K562 (cell line): ENCODE data around the gene GPR21. TPM values are rescaled to one million over a fixed set of nuclear protein-coding genes. Genes with fewer than 3 reads are reported as not detected.

Experiments used
- ATAC-seq: fragments of 200-7000 bp; cut with Tn5 transposase; 3 replicates; pipeline ENCODE4 v1.9.1; 2020; ENCODE audit warnings: moderate library complexity
- BruUV-seq: library from RNA; stranded (reverse); fragments of 400-500 nt; replicated peaks from 2 replicates; lab custom pipeline; 2021; lab: Mats Ljungman, UMichigan
- CTCF ChIA-PET: fragments of 300-600 bp; formaldehyde crosslinking; extraction: SDS; loops from one replicate; lab custom pipeline; 2021; ENCODE audit warnings: low intra/inter-chr PET ratio; lab: Yijun Ruan, JAX
- POLR2A ChIA-PET: fragments of 300-600, 350-650 bp; sonication (Branson Sonifier 250); formaldehyde crosslinking; extraction: SDS; loops from one replicate; lab custom pipeline; 2021; ENCODE audit warnings: antibody characterized with exemption, inconsistent platforms; lab: Yijun Ruan, JAX
- DNase-seq, 4 experiments: peaks; one replicate each; pipeline versions ENCODE4 v3.0.0 to v3.0.0-alpha.2; 2011 to 2018; ENCODE audit warnings: low spot score in 3 of 4, mixed read lengths in 3 of 4; ENCODE audit errors: extremely low read depth in 1 of 4
- FAIRE-seq: peaks from 2 replicates; lab custom pipeline; 2011; peaks lifted over from hg19 to GRCh38; lab: Jason Lieb, UNC
- H2AFZ ChIP-seq: 2 replicates; pipeline ENCODE4 v1.6.0; 2011; ENCODE audit warnings: low read depth, low read length, control low read depth, inconsistent platforms
- H3K27ac ChIP-seq: fragments of 200-600 bp; 3 replicates; pipeline ENCODE4 v1.8.0; 2011; ENCODE audit warnings: low read depth, mild to moderate bottlenecking, control low read depth, inconsistent platforms, low read length, moderate library complexity, mixed read lengths; ENCODE audit errors: extremely low read depth
- H3K27me3 ChIP-seq, 2 experiments: fragments of 300-600 bp in 1 of 2; 2 replicates in 1 of 2; 3 replicates in 1 of 2; pipeline versions ENCODE4 v1.6.0 to v1.8.0; 2011; ENCODE audit warnings: inconsistent platforms in 2 of 2, low read length in 2 of 2, mild to moderate bottlenecking in 1 of 2, mixed read lengths in 1 of 2, moderate library complexity in 1 of 2; ENCODE audit not compliant: control insufficient read depth in 2 of 2, insufficient read depth in 2 of 2
- H3K36me3 ChIP-seq: fragments of 300-600 bp; 3 replicates; pipeline ENCODE4 v1.8.0; 2011; ENCODE audit warnings: mild to moderate bottlenecking, low read length, inconsistent platforms; ENCODE audit not compliant: control insufficient read depth, insufficient read depth
- H3K4me1 ChIP-seq, 2 experiments: fragments of 200-600 bp in 1 of 2; replicated peaks in 1 of 2; 2 replicates in 1 of 2; 3 replicates in 1 of 2; pipeline versions ENCODE4 v1.5.1 to v1.8.0; 2011; ENCODE audit warnings: inconsistent platforms in 2 of 2, low read length in 2 of 2, mild to moderate bottlenecking in 1 of 2, mixed read lengths in 1 of 2, moderate library complexity in 1 of 2; ENCODE audit not compliant: control insufficient read depth in 2 of 2, insufficient read depth in 2 of 2
- H3K4me2 ChIP-seq: 2 replicates; pipeline ENCODE4 v1.6.1; 2011; ENCODE audit warnings: low read length, control low read depth, inconsistent platforms, mixed read lengths; ENCODE audit not compliant: insufficient read depth
- H3K4me3 ChIP-seq: fragments of 200-600 bp; sonication (generic), shearing (Covaris generic); 2 replicates; pipeline ENCODE4 v1.5.1; 2016; ENCODE audit warnings: control low read depth, inconsistent platforms
- H3K79me2 ChIP-seq: fragments of 200-600 bp; 3 replicates; pipeline ENCODE4 v1.8.0; 2011; ENCODE audit warnings: low read length, inconsistent platforms; ENCODE audit not compliant: control insufficient read depth, insufficient read depth
- H3K9ac ChIP-seq, 2 experiments: 2 replicates each; pipeline versions ENCODE4 v1.6.0 to v1.6.1; 2011; ENCODE audit warnings: low read depth in 2 of 2, low read length in 2 of 2, control low read depth in 1 of 2, inconsistent platforms in 1 of 2, mild to moderate bottlenecking in 1 of 2, mixed read lengths in 1 of 2; ENCODE audit not compliant: insufficient read depth in 1 of 2
- H3K9me1 ChIP-seq: one replicate; pipeline ENCODE4 v1.6.0; 2011; ENCODE audit warnings: inconsistent platforms, mild to moderate bottlenecking, low read length, moderate library complexity; ENCODE audit not compliant: control insufficient read depth, insufficient read depth
- H3K9me3 ChIP-seq: replicated peaks from 2 replicates; pipeline ENCODE4 v1.5.1; 2011; ENCODE audit warnings: low read depth, low read length, inconsistent platforms; ENCODE audit not compliant: control insufficient read depth, insufficient read depth
- H4K20me1 ChIP-seq: replicated peaks from 2 replicates; pipeline ENCODE4 v1.6.1; 2011; ENCODE audit warnings: low read length, inconsistent platforms, mixed read lengths; ENCODE audit not compliant: control insufficient read depth, insufficient read depth
- ATF1 ChIP-seq, 2 experiments: fragments of 450-650 bp in 1 of 2; IDR thresholded peaks; 2 replicates each; pipeline ENCODE4 v1.6.1; 2016; ENCODE audit warnings: missing compliant biosample characterization in 1 of 2, missing genetic modification characterization in 1 of 2
- BRD4 ChIP-seq: fragments of 200-600 bp; sonication (generic); IDR thresholded peaks from 2 replicates; pipeline ENCODE4 v1.6.1; 2017; ENCODE audit warnings: inconsistent platforms
- CC2D1A ChIP-seq: fragments of 450-650 bp; IDR thresholded peaks from 2 replicates; pipeline ENCODE4 v1.6.1; 2017; ENCODE audit warnings: mild to moderate bottlenecking
- CREB3L1 ChIP-seq: fragments of 450-650 bp; IDR thresholded peaks from 2 replicates; pipeline ENCODE4 v1.6.1; 2014; ENCODE audit warnings: low read depth, mild to moderate bottlenecking, moderate library complexity, borderline replicate concordance
- CTCFL ChIP-seq: IDR thresholded peaks from 2 replicates; pipeline ENCODE4 v1.6.1; 2011; ENCODE audit warnings: borderline replicate concordance, low read depth, mild to moderate bottlenecking, moderate library complexity, low read length; ENCODE audit not compliant: insufficient read depth, poor library complexity, severe bottlenecking
- ELF4 ChIP-seq: fragments of 450-650 bp; formaldehyde crosslinking; IDR thresholded peaks from 2 replicates; pipeline ENCODE4 v1.4.0; 2022; ENCODE audit warnings: missing genetic modification characterization
- FOXK2 ChIP-seq, 2 experiments: fragments of 450-650 bp; IDR thresholded peaks in 1 of 2; conservative IDR thresholded peaks in 1 of 2; 2 replicates each; pipeline ENCODE4 v1.6.1; 2016; ENCODE audit warnings: low read depth in 2 of 2, mild to moderate bottlenecking in 1 of 2
- FOXP1 ChIP-seq: sonication (generic); formaldehyde crosslinking; IDR thresholded peaks from 2 replicates; pipeline ENCODE4 v1.8.0; 2022; ENCODE audit warnings: mild to moderate bottlenecking, missing genetic modification reagents
- GATAD2A ChIP-seq: fragments of 450-650 bp; IDR thresholded peaks from 2 replicates; pipeline ENCODE4 v1.6.1; 2017
- HOXB6 ChIP-seq: fragments of 250-450 bp; sonication (Bioruptor Pico); IDR thresholded peaks from 2 replicates; pipeline ENCODE4 v1.5.1; 2022; ENCODE audit warnings: mild to moderate bottlenecking, borderline replicate concordance
- TAF15 ChIP-seq: fragments of 200-400 bp; formaldehyde crosslinking; IDR thresholded peaks from 2 replicates; pipeline ENCODE4 v1.6.1; 2017; ENCODE audit warnings: mild to moderate bottlenecking, low read depth, low read length, moderate library complexity
- TBL1XR1 ChIP-seq, 2 experiments: IDR thresholded peaks; 2 replicates each; pipeline ENCODE4 v1.6.1; 2012; ENCODE audit warnings: improper control_type of control experiment in 2 of 2, low read length in 2 of 2, mild to moderate bottlenecking in 1 of 2
- TFAM ChIP-seq: fragments of 250-450 bp; sonication (Bioruptor Pico); conservative IDR thresholded peaks from 2 replicates; pipeline ENCODE4 v1.5.0; 2021; ENCODE audit warnings: mild to moderate bottlenecking, moderate library complexity
- U2AF2 ChIP-seq: fragments of 200-400 bp; formaldehyde crosslinking; optimal IDR thresholded peaks from 2 replicates; pipeline ENCODE3; 2017; ENCODE audit warnings: low read depth, mild to moderate bottlenecking, low read length
- ZNF23 ChIP-seq: fragments of 250-450 bp; sonication (Bioruptor Pico); IDR thresholded peaks from 2 replicates; pipeline ENCODE4 v1.4.0; 2020; ENCODE audit warnings: mild to moderate bottlenecking
- ZNF282 ChIP-seq: sonication (generic); formaldehyde crosslinking; IDR thresholded peaks from 2 replicates; pipeline ENCODE4 v1.8.1; 2023; ENCODE audit warnings: missing genetic modification reagents
- ZNF41 ChIP-seq: fragments of 250-450 bp; sonication (Bioruptor Pico); conservative IDR thresholded peaks from 2 replicates; pipeline ENCODE4 v1.4.0; 2020; ENCODE audit warnings: mild to moderate bottlenecking
- ZNF695 ChIP-seq: fragments of 450-650 bp; formaldehyde crosslinking; IDR thresholded peaks from 2 replicates; pipeline ENCODE4 v1.4.0; 2020; ENCODE audit warnings: mild to moderate bottlenecking, moderate library complexity
- in situ Hi-C: fragments of 300-500 bp; cut with MboI; formaldehyde crosslinking; loops from 4 replicates; pipeline ENCODE4 v1.15.0; 2018; ENCODE audit warnings: inconsistent platforms, mixed read lengths
- intact Hi-C: fragments of 100-400 bp; cut with micrococcal nuclease; formaldehyde crosslinking; loops from 2 replicates; pipeline ENCODE4 v1.14.2; 2022
- polyA plus RNA-seq, 8 experiments: library from polyadenylated mRNA; depleted of rRNA in 4 of 8; stranded (reverse) in 5 of 8; unstranded in 3 of 8; fragments of >200 nt; fragmentation: Nextera tagmentation in 2 of 8; fragmentation: Illumina TruSeq in 1 of 8; extraction: Ambion mirVana in 2 of 8; extraction: Trizol in 1 of 8; gene quantifications; 2 replicates each; pipeline versions ENCODE4 v1.2.1 to v1.2.3, GENCODE V29; 2011 to 2014; ENCODE audit warnings: inconsistent platforms in 1 of 8, missing spikeins in 1 of 8
- total RNA-seq, 7 experiments: library from RNA; depleted of rRNA in 6 of 7; stranded (reverse); fragments of >200 nt in 6 of 7; fragmentation: Illumina TruSeq in 2 of 7; extraction: Trizol in 2 of 7; gene quantifications; 2 replicates each; pipeline versions ENCODE4 v1.2.1 to v1.2.3, GENCODE V29; 2011 to 2021; ENCODE audit warnings: low replicate concordance in 1 of 7

Gene GPR21
- total and polyA plus RNA-seq, 9 of the 15 experiments (the other 6 are each of a cell fraction or from before 2014, with no cell fraction given), result 0.16 to 0.83 (median 0.36) TPM; not detected in 6

GRCh38 chr9:123070198-123070597 is 36.7 kb downstream of the GPR21 start:
- CTCF ChIA-PET, result no interaction called here
- ATAC-seq, result no peak

More at GRCh38 chr9:123070198-123070597, 36.7 kb downstream of the GPR21 start:
- no peak for DNase-seq
- H3K27ac ChIP-seq, result no peak overlapping the region
- in situ Hi-C loops, result no loop called here
- H3K4me3 ChIP-seq, result no peak overlapping the region
- no TSS peak for BruUV-seq
- no peak overlapping the region for H3K9ac ChIP-seq
- H2AFZ ChIP-seq, result no peak overlapping the region
- no peaks in the 10 kb centered on the region for H3K4me1 ChIP-seq
- no peaks in the 10 kb centered on the region for H3K27me3 ChIP-seq
- H3K9me1 ChIP-seq, result no peaks in the 10 kb centered on the region
- FAIRE-seq, result no peak
- no peaks in the 10 kb centered on the region for H3K79me2 ChIP-seq
- TF ChIP-seq U2AF2, result no peak
- no peak for TF ChIP-seq ZNF23 (CRISPR knock-in tag)
- no peak for TF ChIP-seq ZNF41
- TF ChIP-seq BRD4, result no peak
- no peak for TF ChIP-seq TBL1XR1 (IDR thresholded peaks at IDR 0.05; ENCODE audit: low read length in 2 of 2)
- TF ChIP-seq TAF15, result no peak
- TF ChIP-seq CTCFL, result no peak
- TF ChIP-seq ELF4 (CRISPR knock-in tag), result no peak
- no peak for TF ChIP-seq GATAD2A
- TF ChIP-seq ATF1 (CRISPR knock-in tag; IDR thresholded peaks at IDR 0.05), result no peak
- TF ChIP-seq ATF1 (tag; IDR thresholded peaks at IDR 0.05), result no peak
- TF ChIP-seq HOXB6 (CRISPR knock-in tag), result no peak
- no peak for TF ChIP-seq TFAM (CRISPR knock-in tag)
- no peak for TF ChIP-seq ZNF695 (CRISPR knock-in tag)
- TF ChIP-seq FOXP1 (CRISPR knock-in tag), result no peak
- no peak for TF ChIP-seq FOXK2 (conservative IDR thresholded peaks at IDR 0.05 in 1 of 2, IDR thresholded peaks at IDR 0.05 in 1 of 2; ENCODE audit: low read depth in 2 of 2)
- no peak for TF ChIP-seq ZNF282 (CRISPR knock-in tag)
- no peak for TF ChIP-seq CC2D1A
- no peak for TF ChIP-seq CREB3L1
- TF ChIP-seq, all 486 proteins: peak for 0
- Histone ChIP-seq H4K20me1 (no peaks in the 10 kb centered on the region), H3K4me2 (no peak overlapping the region), H3K9me3 (no peaks in the 10 kb centered on the region), H3K36me3 (peaks cover 34% of the 10 kb centered on the region)
- POLR2A ChIA-PET, result no interaction called here
- intact Hi-C loops, result no loop called here
